Stimulated activated CD8-positive, alpha-beta memory T cell treated with anti-CD3 and anti-CD28 coated beads, Interleukin-7, amount 100 ng/mL, for 1 hour (primary cell): ENCODE measurements around the gene ECI2.
"Not testable (repeated sequence)": the region's sequence is repeated elsewhere in the genome, so short reads cannot be mapped to it uniquely, and the experiment has no call there.

Experiments used
- DNase-seq, 2 donors: peaks; one replicate each; pipeline ENCODE4 v3.0.0-alpha.2; 2020; ENCODE audit warnings: low read depth in 2 of 2

Gene ECI2

DNA sequence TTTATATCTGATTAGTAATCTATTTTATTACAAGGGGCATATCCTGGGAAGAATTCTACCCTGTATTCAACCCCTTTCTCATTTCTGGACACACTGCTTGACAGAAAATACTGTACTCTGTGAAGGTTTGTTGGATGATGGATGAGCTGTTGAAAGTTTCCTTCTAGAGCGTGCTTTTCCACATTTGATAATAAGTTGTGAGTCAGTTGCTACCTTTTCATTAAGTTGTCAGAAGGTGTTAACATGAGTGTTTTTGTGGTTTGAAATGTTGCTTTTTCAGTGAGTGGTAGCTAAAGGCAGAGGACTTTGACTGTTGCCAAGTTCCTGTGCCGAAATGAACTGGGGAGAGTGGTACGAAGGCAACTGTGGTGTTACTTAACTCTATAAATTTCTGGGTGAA lies 3.9 kb upstream of the ECI2 start:
- no peak for DNase-seq

DNA sequence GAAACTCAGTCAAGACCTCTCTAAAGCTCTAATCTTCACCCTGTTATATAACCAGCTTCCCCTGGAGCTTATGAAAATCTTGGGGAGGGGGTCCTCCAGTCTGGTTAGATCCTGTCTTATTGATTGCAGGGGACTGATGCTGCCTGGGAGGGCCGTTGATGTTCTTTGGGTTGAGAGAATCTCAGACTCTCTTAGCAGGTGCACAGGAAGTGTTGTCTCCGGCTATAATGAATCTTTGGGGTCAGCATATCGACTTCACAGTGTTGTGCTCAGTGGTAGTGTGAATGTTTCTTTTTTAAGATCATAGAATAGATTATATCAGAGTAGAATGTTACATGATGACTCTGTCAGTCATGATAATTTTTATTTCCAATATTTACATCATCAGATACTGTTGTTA lies 2.8 kb upstream of the ECI2 start:
- DNase-seq = no peak

GRCh38 chr6:4136354-4136831 lies 1.0 kb upstream of the ECI2 start:
- DNase-seq = no peak

DNA sequence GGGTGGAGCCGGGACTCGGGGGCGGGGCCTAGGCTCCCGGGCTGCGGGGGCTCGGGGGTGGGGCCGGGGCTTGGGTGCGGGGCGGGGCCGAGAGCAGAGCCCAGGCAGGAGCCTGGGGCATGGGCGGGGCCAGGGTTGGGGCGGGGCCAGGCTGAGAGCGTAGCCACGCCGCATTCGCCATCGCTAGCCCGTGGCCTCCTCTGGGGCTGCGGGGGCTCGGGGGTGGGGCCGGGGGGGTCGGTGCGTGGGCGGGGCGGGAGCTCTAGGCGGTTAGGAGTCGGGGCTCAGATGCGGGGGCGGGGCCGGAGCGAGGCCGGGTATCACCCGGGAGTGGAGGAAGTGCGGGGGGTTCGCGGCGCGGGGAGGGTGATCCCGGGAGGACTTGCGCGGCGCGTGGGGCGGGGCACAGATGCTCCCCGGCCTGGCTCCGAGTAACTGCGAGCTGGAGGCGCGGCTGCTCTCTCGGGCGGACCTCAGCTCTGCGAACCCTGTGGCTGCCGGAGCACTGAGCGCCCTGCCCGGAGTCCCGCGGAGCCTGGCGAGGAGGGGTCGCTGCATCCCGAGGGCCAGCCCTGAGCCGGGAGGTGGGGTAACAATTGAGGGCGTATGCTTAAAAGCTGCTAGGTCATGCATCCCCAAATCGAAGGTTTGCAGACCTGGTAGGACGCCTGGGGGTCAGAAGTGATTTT lies 434 bp upstream of the ECI2 start:
- DNase-seq = peak; percentile 88 to 89

DNA sequence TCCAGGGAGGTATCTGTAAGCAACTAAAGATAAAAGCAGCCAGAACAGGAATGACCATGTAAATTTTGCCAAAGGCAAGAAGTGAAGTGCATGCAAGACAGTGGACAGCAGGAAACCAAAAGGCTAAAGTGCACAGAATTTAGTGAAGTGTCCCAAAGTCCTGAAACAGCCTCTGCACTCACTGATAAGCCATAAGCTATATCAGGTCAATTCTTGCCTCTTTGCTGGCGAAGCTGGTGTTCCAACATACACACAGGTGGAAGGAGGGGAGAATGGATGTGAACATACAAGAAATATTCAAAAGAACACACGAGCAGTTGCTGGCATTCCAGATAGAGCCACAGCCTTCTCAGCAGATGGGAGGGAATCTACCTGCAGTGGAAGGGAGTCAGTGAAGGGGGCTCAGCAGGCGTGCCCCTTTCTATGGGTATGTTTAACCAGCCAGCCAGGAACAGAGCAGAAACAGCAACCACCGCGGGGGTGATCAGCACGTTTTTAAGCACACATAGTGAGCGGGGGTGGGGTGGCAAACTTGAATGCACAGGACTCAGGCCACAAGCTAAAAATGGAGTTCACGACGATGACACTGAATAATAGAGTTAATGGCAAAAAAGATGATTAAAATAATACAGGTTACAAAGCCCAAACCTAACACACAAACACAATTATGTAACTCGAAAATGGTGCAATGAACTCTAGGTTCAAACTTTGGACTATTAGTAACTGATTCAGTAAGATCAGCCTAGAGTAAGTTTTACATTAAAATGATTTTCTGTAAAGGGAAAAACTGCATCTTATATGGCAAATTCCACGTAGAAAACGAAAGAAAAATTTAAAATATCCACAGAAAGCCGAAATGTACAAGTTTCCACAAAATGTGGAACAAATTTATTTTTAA lies 1.2 kb downstream of the ECI2 start:
- peak in 1 of 2 donors; percentile 3 for DNase-seq

GRCh38 chr6:4130357-4130987 lies 4.9 kb downstream of the ECI2 start:
- DNase-seq = no peak

DNA sequence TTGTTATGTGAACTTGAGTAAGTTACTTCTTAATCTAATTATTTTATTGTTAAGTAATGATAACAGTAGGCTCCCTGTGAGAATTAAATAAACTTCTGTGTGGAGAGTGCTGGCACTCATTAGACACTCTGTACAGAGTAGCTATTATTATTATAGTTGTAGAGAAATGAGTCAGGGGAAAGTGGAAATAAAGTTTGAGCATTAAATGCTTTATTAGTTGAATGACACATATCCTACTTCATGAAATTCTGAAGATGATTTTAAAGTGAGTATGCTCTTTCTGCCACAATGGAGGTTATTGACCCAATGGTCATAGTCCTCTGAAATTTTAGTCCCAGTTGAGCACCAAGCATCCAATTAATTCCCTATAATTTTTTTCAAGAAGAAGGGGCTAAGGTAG lies 5.9 kb downstream of the ECI2 start:
- DNase-seq = no peak

DNA sequence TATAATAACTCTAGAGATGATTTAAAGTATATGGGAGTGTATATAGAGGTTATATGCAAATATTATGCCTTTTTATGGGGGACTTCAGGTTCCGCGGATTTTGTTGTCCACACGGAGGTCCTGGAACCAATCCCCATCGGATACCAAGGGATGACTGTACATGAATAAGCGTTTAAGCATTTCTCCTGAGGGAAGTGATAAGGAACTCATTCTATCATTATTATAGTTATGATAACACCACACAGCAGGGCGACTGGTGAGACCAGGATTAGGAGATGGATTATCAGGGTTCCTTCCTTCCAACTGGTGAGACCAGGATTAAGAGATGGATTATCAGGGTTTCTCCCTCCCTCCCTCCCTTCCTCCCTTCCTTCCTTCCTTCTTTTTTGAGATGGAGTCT lies 6.6 kb downstream of the ECI2 start:
- no peak for DNase-seq

GRCh38 chr6:4128072-4128471 lies 7.3 kb downstream of the ECI2 start:
- DNase-seq = no peak

DNA sequence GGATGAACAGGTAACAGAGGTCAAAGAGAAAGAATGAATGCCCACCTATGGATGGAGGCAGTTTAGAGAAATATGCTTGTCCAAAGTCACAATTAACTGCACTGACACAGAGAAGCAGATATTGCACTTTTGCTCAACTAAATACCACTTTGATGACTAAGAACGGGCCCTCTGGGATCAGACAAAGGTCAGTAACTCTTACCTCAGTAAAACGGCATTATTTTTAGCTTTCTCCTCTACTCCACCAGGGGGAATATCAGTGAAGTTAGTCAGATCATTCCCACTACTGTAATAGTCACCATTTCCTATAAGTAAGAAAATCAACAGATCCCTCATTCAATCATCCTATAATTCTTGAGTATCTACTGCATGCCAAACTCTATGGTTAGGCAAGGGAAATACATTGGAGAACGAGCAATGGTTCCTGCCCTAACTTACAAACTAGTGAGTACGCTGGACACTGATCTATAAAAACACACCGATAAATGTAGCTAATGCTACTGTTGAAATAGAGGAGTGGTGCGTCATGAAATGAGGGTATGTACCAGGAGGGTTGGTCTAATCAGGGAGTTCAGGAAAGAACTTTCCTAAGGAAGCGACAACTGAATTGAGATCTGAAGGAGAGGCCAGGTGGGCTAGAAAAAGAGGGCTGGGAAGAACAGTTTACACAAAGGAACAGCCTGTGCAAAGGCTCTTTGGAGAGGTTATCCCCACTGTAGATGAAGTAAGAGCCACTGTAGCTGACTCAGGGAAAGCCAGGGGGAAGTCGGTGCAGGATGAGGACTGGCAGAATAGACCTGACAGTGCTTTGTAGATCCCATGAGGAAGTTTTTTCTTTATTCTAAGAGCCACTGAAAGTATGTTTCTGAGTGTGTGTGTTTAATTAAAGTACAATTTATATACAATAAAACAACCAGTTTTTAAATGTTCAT lies 9.2 kb downstream of the ECI2 start:
- no peak for DNase-seq

GRCh38 chr6:4125500-4125899 lies 9.9 kb downstream of the ECI2 start:
- no peak for DNase-seq

DNA sequence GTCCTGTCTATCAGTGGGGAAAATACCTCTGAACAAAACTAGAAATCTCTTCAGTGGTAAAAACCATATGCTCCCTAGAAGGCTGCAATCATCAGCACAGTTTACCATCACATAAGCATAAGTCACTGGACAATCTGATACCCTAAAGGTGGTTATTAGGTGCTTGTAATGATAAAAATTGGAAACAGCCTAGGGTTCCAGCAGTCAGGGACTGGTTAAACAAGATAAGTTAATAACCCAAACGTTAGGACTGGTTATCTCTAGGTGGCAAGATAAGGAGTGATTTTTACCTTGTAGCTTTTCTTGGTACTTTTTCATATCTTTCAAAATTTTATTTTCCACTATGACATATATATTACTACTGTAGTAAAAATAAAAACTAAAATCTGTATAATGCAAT lies 11.0 kb downstream of the ECI2 start:
- DNase-seq = no peak

DNA sequence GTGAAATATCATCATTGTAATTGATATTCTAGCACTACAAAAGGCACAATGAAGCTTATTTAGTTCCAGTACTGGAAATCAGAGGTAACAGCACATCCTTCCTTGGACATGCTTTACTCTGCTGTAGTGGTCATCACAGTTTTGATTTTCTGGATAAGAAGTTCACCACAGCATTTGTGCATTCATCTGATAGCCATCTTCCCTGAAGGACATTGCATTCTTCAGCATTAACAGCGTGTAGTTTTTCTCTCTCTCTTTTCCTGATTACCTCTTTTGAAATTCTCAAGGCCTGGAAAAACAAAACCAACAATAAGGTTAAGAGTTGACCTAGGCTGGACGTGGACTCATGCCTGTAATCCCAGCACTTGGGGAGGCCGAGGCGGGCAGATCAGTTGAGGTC lies 19.6 kb downstream of the ECI2 start:
- DNase-seq = no peak

DNA sequence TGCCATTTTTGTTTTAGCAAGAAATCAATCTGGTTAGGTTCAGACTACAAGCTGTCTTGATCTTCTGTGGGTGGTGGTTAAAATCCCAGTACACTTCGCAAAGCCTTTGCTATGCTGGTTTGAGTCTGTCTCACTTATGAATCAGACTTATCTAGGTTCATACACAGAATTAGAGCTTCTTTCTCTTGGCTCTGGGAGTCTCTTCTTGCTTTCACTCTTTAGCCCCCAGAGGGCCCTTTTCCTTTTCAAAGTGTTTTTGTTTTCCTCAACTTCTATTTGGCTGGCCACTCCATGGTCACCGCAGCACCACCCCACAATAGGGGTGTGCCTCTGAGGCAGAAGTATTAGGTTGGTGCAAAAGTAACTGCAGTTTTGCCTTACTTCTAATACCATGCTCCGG lies 21.3 kb downstream of the ECI2 start:
- DNase-seq = no peak

DNA sequence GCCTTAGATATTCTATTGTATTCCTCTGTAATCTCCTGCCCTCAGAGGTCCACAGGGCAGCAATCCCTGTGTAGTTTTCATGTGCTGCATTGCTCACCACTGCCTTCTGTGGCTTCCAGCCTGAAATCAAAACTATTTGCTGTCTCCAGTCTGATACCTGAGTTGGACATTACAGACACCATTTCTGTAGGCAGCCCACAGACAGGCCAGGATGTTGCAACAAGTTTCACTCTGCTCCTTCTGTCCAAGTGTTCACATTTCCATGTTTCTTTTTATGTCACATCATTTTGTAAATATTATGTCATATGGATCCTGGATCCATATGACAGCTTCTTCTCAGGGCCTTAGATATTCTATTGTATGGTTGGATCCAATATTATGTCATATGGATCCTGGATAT lies 21.7 kb downstream of the ECI2 start:
- DNase-seq = no peak

DNA sequence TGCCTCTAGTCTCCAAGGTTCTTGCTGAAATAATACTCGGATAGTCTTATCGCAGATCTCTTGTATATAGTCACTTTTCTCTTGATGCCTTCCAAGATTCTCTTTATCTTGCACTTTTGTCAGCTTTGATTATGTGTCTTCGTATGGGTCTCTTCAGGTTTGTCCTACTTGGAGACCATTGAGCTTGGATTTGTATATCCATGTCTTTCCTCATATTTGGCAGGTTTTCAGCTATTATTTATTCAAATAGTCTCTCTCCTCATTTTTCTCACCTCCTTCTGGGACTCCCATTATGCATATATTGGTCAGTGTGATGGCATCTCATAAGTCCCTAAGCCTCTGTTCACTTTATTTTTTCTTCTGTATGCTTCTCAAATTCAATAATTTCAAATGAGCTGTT lies 23.0 kb downstream of the ECI2 start:
- no peak for DNase-seq

GRCh38 chr6:4109363-4109815 lies 26.0 kb downstream of the ECI2 start:
- not testable (repeated sequence) for DNase-seq

DNA sequence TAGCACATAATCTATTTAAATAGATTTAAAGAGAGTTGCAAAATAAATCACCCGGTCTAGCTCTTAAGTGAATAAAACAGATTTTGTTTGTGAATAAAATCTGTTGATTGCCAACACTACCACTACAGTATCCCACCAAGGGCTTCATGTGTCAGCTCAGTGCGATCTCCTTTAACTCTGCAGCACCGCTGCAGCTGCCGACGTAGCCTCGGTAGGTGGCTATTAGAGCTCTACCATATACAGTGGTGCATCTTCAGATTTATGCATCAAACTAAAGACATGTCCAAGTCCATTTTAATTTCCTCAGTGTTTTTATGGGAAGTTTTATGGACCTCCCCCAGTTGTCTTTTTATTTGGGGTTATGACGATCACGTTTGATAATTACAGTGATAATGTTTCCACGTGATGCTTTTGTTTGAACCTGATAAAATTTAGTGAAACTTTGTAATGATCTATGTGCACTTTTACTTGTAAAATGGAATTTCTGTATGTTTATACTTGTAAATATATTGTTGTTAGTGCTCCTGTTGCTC lies 26.7 kb downstream of the ECI2 start:
- DNase-seq = no peak

- DNase-seq = no peak
Observed at GRCh38 chr6:4107873-4108272, 27.5 kb downstream of the ECI2 start.

DNA sequence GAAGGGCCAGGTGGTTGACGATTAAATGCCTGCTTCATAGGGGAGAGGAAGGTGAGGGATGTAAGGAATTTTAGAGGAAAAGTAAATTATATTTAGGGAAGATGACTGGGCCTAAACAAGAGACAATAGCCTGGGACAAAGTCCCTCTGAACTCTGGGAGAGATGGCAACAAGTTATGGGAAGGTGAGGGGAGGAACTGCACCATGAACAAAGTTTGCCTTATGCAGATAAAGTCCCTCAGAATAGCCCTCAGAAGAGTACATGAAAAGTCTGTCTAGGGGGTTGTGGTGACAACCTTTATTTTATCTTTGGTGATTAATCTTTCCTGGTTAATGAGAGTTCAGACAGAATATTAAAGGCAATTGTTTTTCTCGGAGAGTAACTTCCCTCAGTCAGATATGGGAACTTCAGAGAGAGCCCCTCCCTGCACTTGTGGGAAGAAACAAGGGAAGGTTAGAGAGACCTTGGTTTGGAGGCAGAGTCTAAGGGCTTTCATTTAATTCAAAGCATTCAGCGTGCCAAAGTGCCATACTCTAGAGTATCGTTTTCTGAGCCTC lies 29.3 kb downstream of the ECI2 start:
- no peak for DNase-seq

DNA sequence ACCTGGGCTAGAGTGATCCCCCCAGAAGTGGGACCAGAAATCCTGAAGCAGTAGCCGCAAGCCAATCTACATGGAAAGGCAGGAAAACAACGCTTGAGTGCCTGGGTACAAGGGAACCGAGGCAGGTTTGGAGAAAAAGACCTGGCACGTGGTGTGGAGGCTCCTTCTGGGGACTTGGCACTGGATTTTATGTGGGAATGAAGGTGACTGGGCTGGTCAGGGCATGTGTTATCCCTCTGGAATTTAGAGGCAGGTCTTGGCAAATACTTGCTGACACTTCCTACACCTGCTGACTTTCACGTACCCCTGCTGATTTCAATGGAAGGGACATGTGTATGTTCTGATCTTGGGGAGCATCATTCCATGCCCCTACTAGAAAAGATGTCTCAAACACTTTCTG lies 31.4 kb downstream of the ECI2 start:
- no peak for DNase-seq
